ENCODE data around the gene SSBP3.

Gene SSBP3

GRCh38 chr1:54266908-54267307 lies 139.3 kb downstream of the SSBP3 start:
- DNase-seq (ENCODE audit: low read depth), result no peak

GRCh38 chr1:54266195-54266594 lies 140.0 kb downstream of the SSBP3 start:
- no peak for DNase-seq (ENCODE audit: low read depth)

GRCh38 chr1:54265659-54266058 lies 140.5 kb downstream of the SSBP3 start:
- no peak for DNase-seq (ENCODE audit: low read depth)

- DNase-seq (ENCODE audit: low read depth), result no peak
Measured at GRCh38 chr1:54265126-54265525, 141.1 kb downstream of the SSBP3 start.

GRCh38 chr1:54263601-54264226 lies 142.5 kb downstream of the SSBP3 start:
- no peak for DNase-seq (ENCODE audit: low read depth)

- DNase-seq (ENCODE audit: low read depth), result no peak
Measured at GRCh38 chr1:54262244-54262643, 143.9 kb downstream of the SSBP3 start.

GRCh38 chr1:54260810-54261209 lies 145.4 kb downstream of the SSBP3 start:
- DNase-seq (ENCODE audit: low read depth), result no peak

- DNase-seq (ENCODE audit: low read depth), result no peak
Measured at GRCh38 chr1:54259546-54260140, 146.6 kb downstream of the SSBP3 start.

- no peak for DNase-seq (ENCODE audit: low read depth)
Measured at GRCh38 chr1:54257876-54258275, 148.3 kb downstream of the SSBP3 start.

GRCh38 chr1:54257346-54257620 lies 148.9 kb downstream of the SSBP3 start:
- DNase-seq (ENCODE audit: low read depth), result no peak

- DNase-seq (ENCODE audit: low read depth), result no peak
Measured at GRCh38 chr1:54256522-54257345, 149.5 kb downstream of the SSBP3 start.

GRCh38 chr1:54255026-54255702 lies 151.0 kb downstream of the SSBP3 start:
- DNase-seq (ENCODE audit: low read depth), result no peak

- no peak for DNase-seq (ENCODE audit: low read depth)
Measured at GRCh38 chr1:54254055-54254454, 152.1 kb downstream of the SSBP3 start.

- DNase-seq (ENCODE audit: low read depth), result no peak
Measured at GRCh38 chr1:54253480-54253879, 152.7 kb downstream of the SSBP3 start.

- no peak for DNase-seq (ENCODE audit: low read depth)
Measured at GRCh38 chr1:54252371-54252936, 153.7 kb downstream of the SSBP3 start.

GRCh38 chr1:54250670-54251069 lies 155.5 kb downstream of the SSBP3 start:
- no peak for DNase-seq (ENCODE audit: low read depth)

- DNase-seq (ENCODE audit: low read depth), result no peak
Measured at GRCh38 chr1:54249819-54250435, 156.3 kb downstream of the SSBP3 start.

GRCh38 chr1:54248966-54249365 lies 157.2 kb downstream of the SSBP3 start:
- no peak for DNase-seq (ENCODE audit: low read depth)

- no peak for DNase-seq (ENCODE audit: low read depth)
Measured at GRCh38 chr1:54247863-54248515, 158.2 kb downstream of the SSBP3 start.

GRCh38 chr1:54246116-54246721 lies 160.0 kb downstream of the SSBP3 start:
- DNase-seq (ENCODE audit: low read depth), result no peak

- no peak for DNase-seq (ENCODE audit: low read depth)
Measured at GRCh38 chr1:54245501-54245900, 160.7 kb downstream of the SSBP3 start.

All from activated gamma-delta T cell treated with anti-CD3 and anti-CD28 coated beads, Interleukin-2, amount 50 U/mL, for 16 hours (primary cell).